GM13977 (cell line): Measurements from ENCODE around the gene DISC1.
"Not testable (repeated sequence)": the region's sequence is repeated elsewhere in the genome, so short reads cannot be mapped to it uniquely, and the experiment has no call there.

Source experiments
- DNase-seq: peaks from one replicate; pipeline ENCODE4 v3.0.0; 2012; ENCODE audit warnings: low spot score
- in situ Hi-C: fragments of 300-500 bp; cut with MboI; formaldehyde crosslinking; loops from one replicate; pipeline ENCODE4 v1.12.0; 2022; ENCODE audit warnings: low sequenced_read_pairs, low pct_unique_long_range_greater_than_20kb, mixed read lengths, inconsistent platforms; ENCODE audit not compliant: unreplicated experiment
- TF ChIP-seq, protein P1 (sequence below): IDR thresholded peaks from 2 replicates; pipeline ENCODE4 v1.5.1; 2012; ENCODE audit warnings: mild to moderate bottlenecking, control low read depth; ENCODE audit not compliant: insufficient read depth; ENCODE audit errors: extremely low read depth, missing control alignments

DISC1 gene

DNA sequence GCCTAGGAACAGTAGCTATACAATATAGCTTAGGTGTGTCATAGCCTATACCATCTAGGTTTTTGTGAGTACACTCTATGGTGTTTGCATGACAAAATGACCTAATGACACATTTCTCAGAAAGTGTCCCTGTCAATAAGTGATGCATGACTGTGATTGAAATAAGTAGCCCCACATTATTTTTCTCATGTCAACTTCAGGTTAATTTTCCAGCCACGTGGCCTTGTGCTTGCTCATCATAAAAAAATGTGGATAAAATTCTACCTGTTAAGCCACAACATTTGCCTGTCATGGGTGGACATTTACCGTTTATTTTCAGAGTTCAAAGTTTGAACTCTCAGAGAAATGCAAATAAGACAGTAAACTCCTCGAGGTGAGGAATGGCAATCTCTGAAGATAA lies 5.5 kb downstream of the DISC1 start:
- TF ChIP-seq, protein P1, sequence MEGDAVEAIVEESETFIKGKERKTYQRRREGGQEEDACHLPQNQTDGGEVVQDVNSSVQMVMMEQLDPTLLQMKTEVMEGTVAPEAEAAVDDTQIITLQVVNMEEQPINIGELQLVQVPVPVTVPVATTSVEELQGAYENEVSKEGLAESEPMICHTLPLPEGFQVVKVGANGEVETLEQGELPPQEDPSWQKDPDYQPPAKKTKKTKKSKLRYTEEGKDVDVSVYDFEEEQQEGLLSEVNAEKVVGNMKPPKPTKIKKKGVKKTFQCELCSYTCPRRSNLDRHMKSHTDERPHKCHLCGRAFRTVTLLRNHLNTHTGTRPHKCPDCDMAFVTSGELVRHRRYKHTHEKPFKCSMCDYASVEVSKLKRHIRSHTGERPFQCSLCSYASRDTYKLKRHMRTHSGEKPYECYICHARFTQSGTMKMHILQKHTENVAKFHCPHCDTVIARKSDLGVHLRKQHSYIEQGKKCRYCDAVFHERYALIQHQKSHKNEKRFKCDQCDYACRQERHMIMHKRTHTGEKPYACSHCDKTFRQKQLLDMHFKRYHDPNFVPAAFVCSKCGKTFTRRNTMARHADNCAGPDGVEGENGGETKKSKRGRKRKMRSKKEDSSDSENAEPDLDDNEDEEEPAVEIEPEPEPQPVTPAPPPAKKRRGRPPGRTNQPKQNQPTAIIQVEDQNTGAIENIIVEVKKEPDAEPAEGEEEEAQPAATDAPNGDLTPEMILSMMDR = no peak
- no peak for DNase-seq
- in situ Hi-C loops = no loop called here

DNA sequence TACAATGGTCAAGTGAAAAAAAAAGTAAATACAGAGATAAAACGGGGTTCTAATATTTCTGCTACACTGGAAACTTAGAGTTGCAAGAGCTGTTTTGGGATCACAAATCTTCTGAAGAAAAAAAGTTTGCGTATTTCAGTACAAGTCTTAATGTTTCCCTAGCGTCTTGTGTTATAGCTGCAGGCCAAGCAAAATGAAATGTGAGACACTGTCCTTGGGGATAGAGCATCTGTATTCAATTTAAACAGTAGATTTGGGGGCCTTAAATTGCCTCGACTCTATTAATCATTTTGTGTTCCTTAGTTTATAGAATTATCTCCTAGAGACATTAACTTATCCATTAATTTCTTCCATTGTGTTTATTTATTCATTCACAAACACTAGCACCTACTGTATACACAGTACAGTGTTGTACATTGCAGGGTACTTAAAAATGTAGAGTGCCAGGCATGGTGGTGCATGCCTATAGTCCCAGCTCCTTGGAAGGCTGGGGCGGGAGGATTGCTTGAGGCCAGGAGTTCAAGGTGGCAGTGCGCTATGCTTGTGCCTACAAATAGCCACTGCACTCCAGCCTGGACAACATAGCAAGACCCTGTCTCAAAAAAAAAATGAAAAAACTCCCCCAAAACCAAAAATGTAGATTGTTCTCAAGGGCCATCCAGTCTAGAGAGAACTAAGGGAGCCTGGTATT lies 7.9 kb downstream of the DISC1 start:
- in situ Hi-C loops = no loop called here
- TF ChIP-seq, protein P1 = no peak
- DNase-seq = no peak

DNA sequence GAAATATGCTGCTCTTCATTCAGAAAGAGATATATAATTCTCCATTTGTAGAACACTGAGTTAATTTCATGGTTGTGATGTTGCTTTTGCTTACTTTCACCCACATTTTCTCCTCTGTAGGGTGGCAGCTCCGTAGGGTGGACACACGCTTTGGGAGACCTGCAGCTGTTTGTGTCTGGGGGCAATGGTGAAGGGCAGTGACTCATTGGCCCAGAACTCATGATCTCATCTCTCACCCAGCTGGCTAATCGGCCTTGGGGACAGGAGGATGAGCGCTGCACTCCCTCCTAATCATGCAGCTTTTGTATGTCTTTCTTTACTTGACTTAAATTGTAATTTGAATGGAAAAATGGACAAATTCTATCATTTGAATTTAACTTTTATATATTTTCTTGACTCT lies 9.6 kb downstream of the DISC1 start:
- no peak for DNase-seq
- in situ Hi-C loops = no loop called here
- TF ChIP-seq, protein P1 = no peak

DNA sequence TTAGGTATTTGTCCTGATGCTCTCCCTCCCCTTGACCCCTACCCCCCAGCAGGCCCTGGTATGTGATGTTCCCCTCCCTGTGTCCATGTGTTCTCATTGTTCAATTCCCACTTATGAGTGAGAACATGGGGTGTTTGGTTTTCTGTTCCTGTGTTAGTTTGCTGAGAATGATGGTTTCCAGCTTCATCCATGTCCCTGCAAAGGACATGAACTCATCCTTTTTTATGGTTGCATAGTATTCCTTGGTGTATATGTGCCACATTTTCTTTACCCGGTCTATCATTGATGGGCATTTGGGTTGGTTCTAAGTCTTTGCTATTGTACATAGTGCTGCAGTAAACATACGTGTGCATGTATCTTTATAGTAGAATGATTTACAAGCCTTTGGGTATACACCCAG lies 10.3 kb downstream of the DISC1 start:
- DNase-seq, in situ Hi-C loops: not testable (repeated sequence)

DNA sequence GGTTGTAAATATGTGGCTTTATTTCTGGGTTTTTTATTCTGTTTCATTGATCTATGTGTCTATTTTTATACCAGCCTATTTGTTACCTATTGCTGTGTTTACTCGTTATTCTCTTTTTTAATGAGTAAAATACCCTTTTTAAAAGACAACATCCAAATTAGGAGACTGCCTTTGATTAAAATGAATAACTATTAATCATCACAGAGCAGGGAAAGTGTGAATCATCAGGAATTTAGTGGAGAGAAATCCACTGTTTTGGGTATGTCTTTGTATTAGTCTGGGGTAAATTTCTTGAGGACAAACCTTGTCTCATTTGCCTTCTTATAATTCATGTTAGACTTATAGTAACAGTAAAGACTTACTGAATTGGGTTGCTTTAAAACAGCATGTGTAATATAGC lies 12.1 kb downstream of the DISC1 start:
- TF ChIP-seq, protein P1 = no peak
- in situ Hi-C loops = no loop called here
- DNase-seq = no peak

DNA sequence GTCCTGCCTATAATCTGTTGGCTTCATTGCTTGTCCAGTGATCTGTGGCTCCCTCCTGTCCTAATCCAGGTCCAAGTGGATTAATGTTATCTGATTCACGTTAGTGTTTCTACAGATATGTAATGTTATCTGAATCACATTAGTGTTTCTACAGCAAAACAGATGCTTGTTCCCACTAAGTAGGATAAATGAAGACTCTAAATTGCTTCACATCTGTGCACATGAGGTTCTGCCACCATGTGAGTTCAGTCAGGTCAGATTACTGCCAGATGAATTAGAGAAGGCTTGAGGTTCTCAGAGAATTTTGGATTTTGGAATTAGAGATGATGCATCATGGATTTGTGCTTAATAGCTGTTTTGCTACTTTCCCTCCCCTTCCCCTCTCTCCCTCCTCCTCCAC lies 13.2 kb downstream of the DISC1 start:
- in situ Hi-C loops = no loop called here
- DNase-seq = no peak
- TF ChIP-seq, protein P1 = no peak

DNA sequence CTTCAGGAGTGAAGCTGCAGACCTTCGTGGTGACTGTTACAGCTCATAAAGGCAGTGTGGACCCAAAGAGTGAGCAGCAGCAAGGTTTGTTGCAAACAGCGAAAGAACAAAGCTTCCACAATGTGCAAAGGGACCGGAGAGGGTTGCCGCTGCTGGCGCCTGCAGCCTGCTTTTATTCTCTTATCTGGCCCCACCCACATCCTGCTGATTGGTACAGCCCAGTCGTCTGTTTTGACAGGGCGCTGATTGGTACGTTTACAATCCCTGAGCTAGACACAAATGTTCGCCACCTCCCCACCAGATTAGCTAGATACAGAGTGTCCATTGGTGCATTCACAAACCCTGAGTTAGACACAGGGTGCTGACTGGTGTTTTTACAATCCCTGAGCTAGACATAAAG lies 14.9 kb downstream of the DISC1 start:
- in situ Hi-C loops, DNase-seq: not testable (repeated sequence)

DNA sequence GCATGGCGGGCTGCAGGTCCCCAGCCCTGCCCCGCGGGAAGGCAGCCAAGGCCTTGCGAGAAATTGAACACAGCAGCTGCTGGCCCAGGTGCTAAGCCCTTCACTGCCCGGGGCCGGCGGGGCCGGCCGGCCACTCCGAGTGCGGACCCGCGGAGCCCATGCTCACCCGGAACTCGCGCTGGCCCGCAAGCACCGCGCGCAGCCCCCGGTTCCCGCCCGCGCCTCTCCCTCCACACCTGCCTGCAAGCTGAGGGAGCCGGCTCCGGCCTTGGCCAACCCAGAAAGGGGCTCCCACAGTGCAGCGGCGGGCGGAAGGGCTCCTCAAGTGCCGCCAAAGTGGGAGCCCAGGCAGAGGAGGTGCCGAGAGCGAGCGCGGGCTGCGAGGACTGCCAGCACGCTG lies 15.5 kb downstream of the DISC1 start:
- DNase-seq, in situ Hi-C loops: not testable (repeated sequence)
